Left ventricle myocardium superior (tissue), 1 donor: ENCODE measurements around the gene PDXDC1. TPM values are rescaled to one million over a fixed set of nuclear protein-coding genes. Genes with fewer than 3 reads are reported as not detected.
"Not testable (repeated sequence)": the region's sequence is repeated elsewhere in the genome, so short reads cannot be mapped to it uniquely, and the experiment has no call there.

Experiments used
- ATAC-seq: fragments of 200-7000 bp; cut with Tn5 transposase; one replicate; pipeline ENCODE4 v1.9.1; 2020; ENCODE audit warnings: mild to moderate bottlenecking, moderate library complexity
- DNase-seq: peaks from one replicate; pipeline ENCODE4 v3.0.0-alpha.2; 2020
- intact Hi-C: fragments of 100-400 bp; cut with micrococcal nuclease; formaldehyde crosslinking; loops from one replicate; pipeline ENCODE4 v1.11.0; 2022
- total RNA-seq: library from RNA; stranded (reverse); fragmentation: NEBNext Ultra II Directional; extraction: Animal tissue kit (Norgen Biotek cat#: 25700); gene quantifications from one replicate; pipeline ENCODE4 v1.2.1, GENCODE V29; 2021
- donor health status: DM: no; HTN: yes; CAD: no; lungs with severe emphysema.

The PDXDC1 gene
- total RNA-seq, 1 donor from 2014 or later, result 82.0 TPM

DNA sequence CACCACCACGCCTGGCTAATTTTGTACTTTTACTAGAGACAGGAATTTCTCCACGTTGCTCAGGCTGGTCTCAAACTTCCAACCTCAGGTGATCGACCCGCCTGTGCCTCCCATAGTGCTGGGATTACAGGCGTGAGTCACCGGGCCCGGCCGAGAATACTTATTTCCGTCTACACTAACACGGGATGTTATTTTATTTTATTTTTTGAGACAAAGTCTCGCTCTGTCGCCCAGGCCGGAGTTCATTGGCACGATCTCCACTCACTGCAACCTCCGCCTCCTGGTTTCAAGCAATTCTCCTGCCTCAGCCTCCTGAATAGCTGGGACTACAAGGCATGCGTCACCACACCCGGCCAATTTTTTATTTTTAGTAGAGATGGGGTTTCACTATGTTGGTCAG is 9.5 kb upstream of the PDXDC1 start:
- ATAC-seq (no peak), DNase-seq (no peak)
- intact Hi-C loops, result no loop called here

DNA sequence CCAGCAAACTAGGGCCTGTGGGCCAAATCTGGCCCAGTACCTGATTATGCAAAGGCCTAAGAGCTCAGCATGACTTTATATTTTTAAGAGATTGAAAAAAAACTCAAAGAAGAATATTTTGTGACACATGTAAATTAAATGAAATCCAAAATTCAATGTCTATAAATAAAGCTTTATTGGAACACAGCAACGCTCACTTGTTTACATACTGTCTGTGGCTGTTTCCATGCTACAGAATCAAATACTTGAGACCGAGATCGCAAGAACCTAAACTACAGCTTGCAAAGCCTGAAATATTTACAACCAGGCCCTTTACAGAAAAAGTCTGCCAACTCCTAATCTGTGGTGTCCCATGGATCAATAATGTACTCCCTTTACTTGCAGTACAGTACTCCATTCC is 5.0 kb upstream of the PDXDC1 start:
- intact Hi-C loops, ATAC-seq, DNase-seq: not testable (repeated sequence)

DNA sequence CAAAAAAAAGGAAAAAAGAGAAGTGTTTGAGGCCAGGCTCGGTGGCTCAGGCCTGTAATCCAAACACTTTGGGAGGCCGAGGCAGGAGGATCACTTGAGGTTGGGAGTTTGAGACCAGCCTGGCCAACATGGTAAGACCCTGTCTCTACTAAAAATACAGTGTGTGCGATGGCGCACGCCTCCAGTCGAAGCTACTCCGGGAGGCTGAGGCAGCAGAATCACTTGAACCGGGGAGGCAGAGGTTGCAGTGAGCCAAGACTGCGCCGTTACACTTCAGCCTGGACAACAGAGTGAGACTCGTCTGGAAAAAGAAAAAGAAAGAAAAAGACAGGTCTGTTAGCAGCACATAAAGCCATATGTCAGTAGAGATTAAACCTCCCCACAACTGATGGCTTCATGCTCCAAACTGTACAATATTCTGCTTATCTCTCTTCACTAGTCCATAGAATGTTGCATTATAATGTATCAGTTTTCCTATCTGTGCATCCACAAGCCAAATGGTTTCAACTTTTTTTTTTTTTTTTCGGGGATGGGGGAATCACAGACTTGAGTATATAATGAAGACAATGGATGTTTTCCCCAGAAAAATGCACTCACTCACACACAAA is 3.1 kb upstream of the PDXDC1 start:
- DNase-seq, intact Hi-C loops, ATAC-seq: not testable (repeated sequence)

DNA sequence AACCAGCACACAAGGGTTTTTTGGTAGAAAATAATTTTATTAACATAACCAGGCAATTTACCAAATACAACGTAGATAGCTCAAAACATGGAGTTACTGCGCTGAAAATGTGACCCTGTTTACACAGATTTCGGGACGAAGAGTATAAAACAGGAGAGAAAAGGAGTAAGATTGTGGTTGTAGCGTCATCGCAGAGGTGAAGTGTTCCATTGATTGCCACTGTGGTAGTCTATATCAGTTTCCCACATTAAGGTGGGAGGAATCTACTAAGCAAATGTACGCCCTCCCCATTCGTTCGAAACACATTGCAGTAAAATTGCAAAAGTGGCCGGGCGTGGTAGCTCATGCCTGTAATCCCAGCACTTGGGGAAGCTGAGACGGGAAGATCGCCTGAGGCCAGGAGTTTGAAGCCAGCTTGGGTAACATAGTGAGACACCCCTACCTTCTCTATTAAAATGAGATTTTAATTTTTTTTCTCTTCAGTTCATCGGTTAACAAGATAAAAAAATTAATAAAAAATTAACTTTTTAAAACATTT is 972 bp upstream of the PDXDC1 start:
- intact Hi-C loops, ATAC-seq, DNase-seq: not testable (repeated sequence)

DNA sequence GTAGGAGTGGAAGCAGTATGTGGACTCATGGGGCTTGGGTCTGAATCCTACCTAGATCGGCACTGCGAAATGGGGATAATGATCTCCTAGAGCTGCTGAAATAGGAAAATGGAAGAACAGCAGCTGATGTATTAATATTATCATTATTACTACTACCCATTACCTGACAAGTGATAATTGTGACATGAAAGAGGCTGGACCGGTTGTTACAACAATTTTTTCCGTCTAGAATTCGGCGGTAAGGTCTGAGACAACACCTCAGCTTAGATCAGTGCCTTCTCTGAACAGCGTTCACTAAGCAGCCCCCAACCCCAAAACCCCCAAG is 533 bp upstream of the PDXDC1 start:
- DNase-seq, ATAC-seq, intact Hi-C loops: not testable (repeated sequence)

DNA sequence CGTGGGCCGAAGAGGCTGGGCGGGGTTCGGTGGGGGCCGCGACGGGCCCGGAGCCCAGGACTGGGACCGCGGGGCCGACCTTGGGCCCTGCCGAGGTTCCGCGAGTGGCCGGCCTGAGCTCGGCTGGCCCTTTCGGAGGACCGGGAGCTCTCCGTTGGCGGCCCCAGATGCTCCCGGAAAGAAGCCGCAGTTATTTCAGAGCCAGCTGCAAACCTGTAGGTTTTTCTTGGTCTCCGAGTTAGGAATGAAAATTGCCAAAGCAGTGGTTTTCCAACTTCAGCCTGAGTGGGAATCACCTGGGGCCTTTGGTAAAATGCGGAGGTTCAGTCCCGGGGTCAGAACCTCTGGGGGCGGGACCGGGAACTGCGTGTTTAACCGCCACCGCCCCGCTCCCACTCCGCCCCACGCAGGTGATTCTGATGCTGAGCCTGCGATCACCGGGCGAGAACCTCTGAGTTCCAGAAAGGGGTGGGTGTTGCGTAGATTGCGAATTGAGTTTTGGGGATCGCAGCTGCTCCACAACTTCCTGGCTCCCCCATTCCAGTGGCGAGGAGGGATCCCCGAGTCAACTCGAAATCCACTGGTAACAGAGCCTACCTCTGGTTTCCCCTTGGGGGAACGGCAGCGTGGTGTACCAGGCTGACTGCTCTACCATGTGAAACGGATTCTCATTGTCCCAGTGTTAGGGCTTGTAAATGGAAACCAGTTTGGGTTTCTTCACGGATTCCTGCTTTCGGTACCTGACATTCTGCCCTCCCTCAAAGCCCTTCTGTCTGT is 780 bp downstream of the PDXDC1 start:
- intact Hi-C loops, result not testable (repeated sequence)
- DNase-seq, result peak; percentile 67
- ATAC-seq, result peak; percentile 42

DNA sequence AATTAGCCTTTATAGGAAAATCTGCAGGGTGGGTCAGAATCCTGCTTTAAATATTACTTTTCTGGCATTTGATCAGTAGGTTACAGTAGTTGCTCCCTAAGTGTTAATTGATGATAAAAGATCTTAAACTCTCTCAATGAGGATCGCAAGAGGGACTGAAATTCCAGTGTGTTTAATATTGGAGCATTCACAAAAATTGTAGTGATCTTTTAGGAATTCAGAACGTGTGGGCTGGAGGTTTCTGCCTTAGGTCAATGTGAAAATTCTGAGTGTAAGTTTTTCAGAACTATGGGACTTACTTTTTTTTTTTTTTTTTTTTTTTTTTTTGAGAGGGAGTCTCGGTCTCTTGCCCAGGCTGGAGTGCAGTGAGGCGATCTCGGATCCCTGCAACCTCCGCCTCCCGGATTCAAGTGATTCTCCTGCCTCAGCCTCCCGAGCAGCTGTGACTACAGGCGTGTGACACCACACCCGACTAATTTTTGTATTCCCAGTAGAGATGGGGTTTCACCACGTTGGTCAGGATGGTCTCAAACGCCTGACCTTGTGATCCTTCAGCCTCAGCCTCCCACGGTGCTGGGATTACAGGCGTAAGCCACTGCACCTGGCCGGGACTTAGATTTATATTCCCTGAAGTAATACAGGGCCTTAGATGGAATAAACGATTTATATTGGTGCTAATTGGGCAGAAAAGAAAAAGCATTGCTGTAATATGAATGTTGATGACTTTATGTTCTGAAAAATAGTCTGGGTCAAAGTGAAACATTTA is 2.3 kb downstream of the PDXDC1 start:
- intact Hi-C loops, ATAC-seq, DNase-seq: not testable (repeated sequence)

DNA sequence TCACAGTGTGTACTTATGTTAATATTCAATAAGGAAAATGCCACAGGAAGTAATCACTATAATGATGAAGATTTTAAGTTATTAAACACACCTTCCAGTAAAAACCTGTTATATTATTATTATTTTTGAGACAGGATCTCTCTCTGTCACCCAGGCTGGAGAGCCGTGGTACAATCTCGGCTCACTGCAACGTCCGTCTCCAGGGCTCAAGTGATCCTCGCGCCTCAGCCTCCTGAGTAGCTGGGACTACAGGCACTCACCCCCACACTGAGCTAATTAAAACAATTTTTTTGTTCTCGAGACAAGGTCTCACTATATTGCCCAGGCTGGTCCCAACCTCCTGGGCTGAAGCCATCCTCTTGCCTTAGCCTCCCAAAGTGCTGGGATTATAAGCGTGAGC is 3.5 kb downstream of the PDXDC1 start:
- ATAC-seq, intact Hi-C loops, DNase-seq: not testable (repeated sequence)

DNA sequence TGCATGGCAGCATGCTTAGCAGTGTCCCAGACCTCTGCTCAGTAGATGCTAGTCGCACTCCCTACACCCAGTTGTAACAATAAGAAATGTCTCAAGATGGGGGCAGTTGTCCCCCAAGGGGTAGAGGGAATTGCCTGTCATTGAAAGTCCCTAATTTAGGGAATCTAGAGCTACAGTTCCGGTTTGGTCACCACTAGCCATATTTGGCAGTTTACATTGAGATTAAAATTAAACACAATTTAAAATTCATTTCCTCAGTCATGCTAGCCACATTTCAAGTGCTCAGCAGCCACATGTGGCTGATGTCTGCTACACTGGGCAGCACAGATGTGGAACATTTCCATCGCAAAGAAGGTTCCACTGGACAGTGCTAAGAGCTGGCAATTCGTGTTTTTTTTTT is 4.1 kb downstream of the PDXDC1 start:
- ATAC-seq, intact Hi-C loops, DNase-seq: not testable (repeated sequence)

DNA sequence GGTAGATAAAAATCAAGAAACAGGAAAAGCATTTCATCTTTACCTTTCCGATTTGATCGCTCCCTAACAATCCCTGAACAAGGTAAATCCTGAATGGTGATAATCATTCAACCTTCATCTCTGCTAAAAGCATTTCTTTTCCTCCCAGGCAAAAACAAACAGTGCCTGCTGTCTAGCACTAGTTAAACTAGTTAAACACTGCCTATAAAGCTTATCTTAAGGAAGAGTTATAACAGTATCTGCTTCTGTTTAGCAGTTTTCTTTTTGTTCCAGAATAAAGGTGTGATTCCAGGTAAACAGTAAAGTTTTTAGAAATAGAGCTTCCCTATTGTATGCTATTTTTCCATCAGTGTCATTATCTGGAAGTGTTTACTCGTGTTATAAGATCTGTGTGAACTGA is 6.4 kb downstream of the PDXDC1 start:
- intact Hi-C loops, DNase-seq, ATAC-seq: not testable (repeated sequence)

DNA sequence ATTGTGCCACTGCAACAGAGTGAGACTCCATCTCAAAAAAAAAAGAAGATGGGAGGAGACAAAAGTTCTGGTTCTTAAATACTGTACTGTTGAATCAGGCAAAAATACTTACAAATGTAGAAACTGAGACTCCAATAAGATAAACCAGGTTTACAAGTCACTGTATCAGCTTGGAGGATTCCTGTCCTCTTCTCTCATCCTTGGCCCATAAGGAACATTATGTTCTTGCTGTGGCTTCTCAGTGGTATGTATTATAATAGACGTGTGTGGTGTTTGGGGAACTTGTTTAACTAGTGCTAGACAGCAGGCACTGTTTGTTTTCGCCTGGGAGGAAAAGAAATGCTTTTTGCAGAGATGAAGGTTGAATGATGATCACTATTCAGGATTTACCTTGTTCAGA is 7.7 kb downstream of the PDXDC1 start:
- peak; percentile 52 for ATAC-seq
- intact Hi-C loops, DNase-seq: not testable (repeated sequence)

DNA sequence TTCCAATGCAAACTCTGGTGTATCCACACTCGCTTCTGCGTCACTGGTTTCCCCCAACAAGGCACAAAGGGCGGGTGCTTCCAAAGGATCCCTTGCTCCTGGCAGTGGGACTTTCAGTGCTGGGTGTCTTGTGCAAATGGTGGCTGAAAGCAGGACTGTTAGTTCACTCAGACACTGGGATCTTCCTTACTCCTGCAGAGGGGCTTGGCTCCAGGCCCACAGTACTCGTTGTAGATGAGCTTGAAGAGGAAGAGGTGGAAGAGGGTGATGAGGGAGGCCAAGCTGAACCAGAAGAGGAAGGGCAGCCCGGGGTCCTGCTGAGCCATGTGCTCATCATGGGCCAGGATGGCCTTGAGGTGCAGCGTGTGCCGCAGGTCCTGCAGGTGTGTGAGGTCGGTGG is 13.3 kb downstream of the PDXDC1 start:
- peak; percentile 15 for ATAC-seq
- intact Hi-C loops, DNase-seq: not testable (repeated sequence)

DNA sequence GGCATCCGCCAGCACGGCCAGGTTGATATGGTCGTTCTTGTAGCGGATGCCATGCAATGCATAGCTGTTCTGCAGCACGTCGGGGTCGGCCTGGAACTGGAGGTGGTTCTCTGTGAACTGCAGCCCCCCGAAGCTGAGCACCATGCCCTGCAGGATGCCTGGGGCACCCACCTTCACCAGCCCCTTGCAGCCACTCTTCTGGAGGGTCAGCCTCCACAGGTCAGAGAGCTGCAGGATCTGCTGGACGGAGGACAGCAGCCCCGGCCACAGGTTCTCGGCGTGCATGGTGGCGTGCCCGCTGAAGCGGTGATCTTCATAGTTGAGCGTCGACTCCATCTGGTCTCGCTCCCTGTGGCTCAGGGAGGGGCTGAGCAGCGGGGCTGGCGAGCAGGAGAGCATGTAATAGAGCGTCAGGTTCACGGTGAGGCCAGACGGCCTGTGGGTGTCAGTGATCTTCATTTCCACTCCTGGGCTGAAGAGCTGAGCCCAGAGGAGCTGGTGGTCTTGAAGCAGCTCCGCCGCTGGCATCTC is 13.9 kb downstream of the PDXDC1 start:
- DNase-seq, intact Hi-C loops: not testable (repeated sequence)
- ATAC-seq, result peak; percentile 17

DNA sequence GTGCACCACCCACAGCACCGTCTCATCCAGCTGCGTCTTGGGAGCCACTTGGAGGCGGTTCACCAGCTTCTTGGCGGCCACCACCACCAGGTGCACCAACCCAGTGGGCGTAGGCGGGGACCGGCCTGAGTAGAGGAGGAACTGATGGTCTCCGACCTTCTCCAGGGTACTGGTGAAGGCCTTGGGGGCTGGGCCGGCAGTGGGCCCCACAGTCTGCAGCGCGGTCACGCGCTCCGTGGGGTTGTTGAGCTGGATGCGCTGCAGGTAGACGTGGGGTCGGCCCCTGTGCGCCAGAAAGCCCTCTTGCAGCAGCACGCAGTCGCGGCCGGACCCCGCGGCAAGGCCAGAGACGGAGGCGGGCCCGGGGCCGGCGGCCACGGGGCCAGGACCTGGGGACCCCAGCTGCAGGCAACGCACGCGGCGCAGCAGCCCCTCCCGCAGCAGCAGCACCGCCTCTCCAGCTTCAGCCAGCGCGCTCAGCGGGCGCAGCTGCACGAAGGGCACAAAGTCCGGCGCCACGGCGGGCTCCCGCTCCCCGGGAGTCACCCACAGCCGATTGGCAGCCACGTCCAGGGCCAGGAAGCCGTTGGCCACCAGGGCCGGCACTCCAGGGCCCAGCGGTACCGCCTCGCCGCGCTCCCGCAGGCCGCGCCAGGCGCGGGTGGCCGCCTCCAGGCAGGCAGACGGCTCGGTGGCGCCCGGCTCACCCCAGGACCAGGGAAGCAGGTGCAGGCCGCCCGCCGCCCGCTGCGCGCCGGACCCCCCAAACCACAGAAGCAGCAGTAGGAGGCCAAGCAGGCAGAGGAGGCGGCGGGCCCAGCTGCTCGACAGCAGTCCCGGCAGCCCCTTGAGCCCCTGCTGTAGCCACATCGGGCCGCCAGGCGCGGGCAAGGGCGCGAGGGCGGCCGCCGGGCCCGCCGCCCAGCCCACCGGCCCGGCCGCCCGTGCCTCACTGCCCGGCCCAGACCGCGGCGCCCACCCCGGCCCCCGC is 14.8 kb downstream of the PDXDC1 start:
- DNase-seq (peak; percentile 33), ATAC-seq (peak; percentile 32)

DNA sequence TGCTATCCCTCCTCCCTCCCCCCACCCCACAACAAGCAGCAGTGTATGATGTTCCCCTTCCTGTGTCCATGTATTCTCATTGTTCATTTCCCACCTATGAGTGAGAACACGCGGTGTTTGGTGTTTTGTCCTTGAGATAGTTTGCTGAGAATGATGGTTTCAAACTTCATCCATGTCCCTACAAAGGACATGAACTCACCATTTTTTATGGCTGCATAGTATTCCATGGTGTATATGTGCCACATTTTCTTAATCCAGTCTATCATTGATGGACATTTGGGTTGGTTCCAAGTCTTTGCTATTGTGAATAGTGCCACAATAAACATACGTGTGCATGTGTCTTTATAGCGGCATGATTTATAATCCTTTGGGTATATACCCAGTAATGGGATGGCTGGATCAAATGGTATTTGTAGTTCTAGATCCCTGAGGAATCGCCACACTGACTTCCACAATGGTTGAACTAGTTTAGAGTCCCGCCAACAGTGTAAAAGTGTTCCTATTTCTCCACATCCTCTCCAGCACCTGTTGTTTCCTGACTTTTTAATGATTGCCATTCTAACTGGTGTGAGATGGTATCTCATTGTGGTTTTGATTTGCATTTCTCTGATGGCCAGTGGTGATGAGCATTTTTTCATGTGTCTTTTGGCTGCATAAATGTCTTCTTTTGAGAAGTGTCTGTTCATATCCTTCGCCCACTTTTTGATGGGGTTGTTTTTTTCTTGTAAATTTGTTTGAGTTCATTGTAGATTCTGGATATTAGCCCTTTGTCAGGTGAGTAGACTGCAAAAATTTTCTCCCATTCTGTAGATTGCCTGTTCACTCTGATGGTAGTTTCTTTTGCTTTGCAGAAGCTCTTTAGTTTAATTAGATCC is 18.7 kb downstream of the PDXDC1 start:
- ATAC-seq, intact Hi-C loops, DNase-seq: not testable (repeated sequence)

More for the DNA sequence above, 14.8 kb downstream of the PDXDC1 start:
- intact Hi-C loops, result not testable (repeated sequence)

DNA sequence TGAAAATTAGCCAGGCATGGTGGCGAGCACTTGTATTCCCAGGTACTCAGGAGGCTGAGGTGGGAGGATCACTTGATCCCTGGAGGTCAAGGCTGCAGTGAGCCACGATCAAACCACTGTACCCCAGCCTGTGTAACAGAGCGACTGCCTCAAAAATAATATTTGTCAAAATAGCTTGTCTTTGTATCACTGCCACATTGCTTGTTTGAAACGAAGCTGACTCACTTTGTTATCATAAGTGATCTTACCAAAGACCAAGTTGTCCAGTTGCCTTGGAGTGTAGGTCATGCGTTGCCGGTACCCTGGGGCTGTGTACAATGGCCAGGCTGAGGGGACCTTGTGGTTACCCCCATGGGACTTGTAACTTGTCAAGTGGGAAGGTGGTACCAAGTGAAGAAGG is 21.9 kb downstream of the PDXDC1 start:
- ATAC-seq, DNase-seq, intact Hi-C loops: not testable (repeated sequence)

DNA sequence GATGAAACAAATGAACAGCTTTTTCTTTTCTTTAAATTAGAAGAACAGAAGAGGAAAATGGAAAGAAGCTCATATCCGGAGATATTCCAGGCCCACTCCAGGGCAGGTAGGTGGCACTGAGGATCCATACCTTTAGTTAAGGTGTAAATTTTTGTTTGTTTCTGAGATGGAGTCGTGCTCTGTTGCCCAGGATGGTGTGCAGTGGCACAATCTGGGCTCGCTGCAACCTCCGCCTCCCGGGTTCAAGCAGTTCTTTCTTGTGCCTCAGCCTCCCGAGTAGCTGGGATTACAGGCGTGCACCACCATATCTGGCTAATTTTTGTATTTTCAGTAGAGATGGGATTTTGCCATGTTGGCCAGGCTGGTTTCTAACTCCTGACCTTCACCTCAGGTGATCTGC is 23.5 kb downstream of the PDXDC1 start:
- intact Hi-C loops, DNase-seq, ATAC-seq: not testable (repeated sequence)
